HepG2 (cell line): ENCODE results near the gene MSRB3. TPM values are rescaled to one million over a fixed set of nuclear protein-coding genes. Genes with fewer than 3 reads are reported as not detected.

ENCODE experiments used
- ATF2 ChIP-seq: sonication (generic); formaldehyde crosslinking; IDR thresholded peaks from 2 replicates; pipeline ENCODE4 v1.4.0; 2020; ENCODE audit warnings: missing genetic modification reagents
- CREB3 ChIP-seq: sonication (generic); formaldehyde crosslinking; IDR thresholded peaks from 2 replicates; pipeline ENCODE4 v1.5.0; 2020; ENCODE audit warnings: missing genetic modification reagents
- ETV5 ChIP-seq: IDR thresholded peaks from 2 replicates; pipeline ENCODE4 v1.6.1; 2018; ENCODE audit warnings: missing biosample characterization, missing genetic modification reagents, inconsistent platforms, borderline replicate concordance
- FOXO4 ChIP-seq: sonication (generic); formaldehyde crosslinking; conservative IDR thresholded peaks from 2 replicates; pipeline ENCODE4 v1.8.1; 2023; ENCODE audit warnings: missing genetic modification reagents
- IRF2 ChIP-seq: IDR thresholded peaks from 2 replicates; pipeline ENCODE4 v1.6.1; 2018; ENCODE audit warnings: missing genetic modification reagents, missing compliant biosample characterization
- KAT7 ChIP-seq: IDR thresholded peaks from 2 replicates; pipeline ENCODE4 v1.6.1; 2018; ENCODE audit warnings: borderline replicate concordance, missing compliant biosample characterization
- MEIS2 ChIP-seq: sonication (generic); formaldehyde crosslinking; IDR thresholded peaks from 2 replicates; pipeline ENCODE4 v1.9.0; 2021; ENCODE audit warnings: mild to moderate bottlenecking, missing genetic modification reagents
- NCOA1 ChIP-seq: sonication (generic); formaldehyde crosslinking; IDR thresholded peaks from 2 replicates; pipeline ENCODE4 v1.9.0; 2021; ENCODE audit warnings: missing genetic modification reagents
- NCOA2 ChIP-seq: sonication (generic); formaldehyde crosslinking; IDR thresholded peaks from 2 replicates; pipeline ENCODE4 v1.8.0; 2022; ENCODE audit warnings: inconsistent platforms
- PAX8 ChIP-seq: sonication (generic); formaldehyde crosslinking; IDR thresholded peaks from 2 replicates; pipeline ENCODE4 v1.8.0; 2022; ENCODE audit warnings: mild to moderate bottlenecking, missing genetic modification reagents, borderline replicate concordance
- PITX1 ChIP-seq: sonication (generic); formaldehyde crosslinking; IDR thresholded peaks from 2 replicates; pipeline ENCODE4 v1.5.1; 2020; ENCODE audit warnings: mild to moderate bottlenecking, missing genetic modification reagents
- SMAD3 ChIP-seq: sonication (generic); formaldehyde crosslinking; IDR thresholded peaks from 2 replicates; pipeline ENCODE4 v1.4.0; 2020; ENCODE audit warnings: missing genetic modification reagents
- TFE3 ChIP-seq: IDR thresholded peaks from 2 replicates; pipeline ENCODE4 v1.6.1; 2016
- TMF1 ChIP-seq: sonication (generic); formaldehyde crosslinking; IDR thresholded peaks from 2 replicates; pipeline ENCODE4 v1.8.1; 2022; ENCODE audit warnings: low read depth, missing genetic modification reagents
- XRCC5 ChIP-seq: fragments of 200-400 bp; formaldehyde crosslinking; optimal IDR thresholded peaks from 2 replicates; pipeline ENCODE3; 2017; ENCODE audit warnings: mild to moderate bottlenecking, low read length
- ZBTB4 ChIP-seq: sonication (generic); formaldehyde crosslinking; IDR thresholded peaks from 2 replicates; pipeline ENCODE4 v1.4.0; 2020; ENCODE audit warnings: missing genetic modification reagents, mild to moderate bottlenecking, borderline replicate concordance
- ZNF235 ChIP-seq: sonication (generic); formaldehyde crosslinking; IDR thresholded peaks from 2 replicates; pipeline ENCODE4 v1.8.1; 2023; ENCODE audit warnings: mild to moderate bottlenecking, missing genetic modification reagents, borderline replicate concordance
- ZNF264 ChIP-seq: sonication (generic); formaldehyde crosslinking; IDR thresholded peaks from 2 replicates; pipeline ENCODE4 v1.4.0; 2020; ENCODE audit warnings: missing genetic modification reagents
- ZNF781 ChIP-seq: sonication (generic); formaldehyde crosslinking; IDR thresholded peaks from 2 replicates; pipeline ENCODE4 v1.5.1; 2020; ENCODE audit warnings: borderline replicate concordance, mild to moderate bottlenecking, missing genetic modification reagents; ENCODE audit errors: not compliant biosample characterization
- ZSCAN5A ChIP-seq: sonication (generic); formaldehyde crosslinking; IDR thresholded peaks from 2 replicates; pipeline ENCODE4 v1.8.0; 2022; ENCODE audit warnings: mild to moderate bottlenecking, missing genetic modification reagents, borderline replicate concordance
- polyA plus RNA-seq, 8 experiments: library from polyadenylated mRNA; depleted of rRNA in 3 of 8; stranded (reverse) in 7 of 8; unstranded in 1 of 8; fragments of >200 nt; fragmentation: Illumina TruSeq in 4 of 8; extraction: Trizol in 4 of 8; gene quantifications; 2 replicates each; pipeline versions ENCODE4 v1.2.1 to v1.2.3, GENCODE V29; 2011 to 2016; ENCODE audit warnings: low read depth in 4 of 8, missing spikeins in 1 of 8, mixed read lengths in 1 of 8; ENCODE audit not compliant: insufficient read depth in 1 of 8
- total RNA-seq, 5 experiments: library from RNA; depleted of rRNA; stranded (reverse); fragments of >200 nt; fragmentation: Illumina TruSeq; extraction: Trizol; gene quantifications; 2 replicates each; pipeline ENCODE4 v1.2.3, GENCODE V29; 2016; ENCODE audit warnings: low read depth in 1 of 5

MSRB3 gene
- total and polyA plus RNA-seq, 2 of the 13 experiments (the other 11 are each of a cell fraction or from before 2014, with no cell fraction given) = 1.5 to 1.9 TPM

GRCh38 chr12:65510584-65511050 lies 232.1 kb downstream of the MSRB3 start (continued):
- TF ChIP-seq TFE3 (CRISPR knock-in tag) = 0 out of 2 replicates have a peak, but pooled peaks have one; percentile 34
- TF ChIP-seq MEIS2 = peak; percentile 53; the same call in 1 of the 2 replicates
- no peak for TF ChIP-seq ZNF235 (CRISPR knock-in tag)
- peak; percentile 56 for TF ChIP-seq XRCC5
- no peak for TF ChIP-seq PAX8 (CRISPR knock-in tag)
- TF ChIP-seq KAT7 (CRISPR knock-in tag) = no peak
- 0 out of 2 replicates have a peak, but pooled peaks have one; percentile 50 for TF ChIP-seq SMAD3 (CRISPR knock-in tag)
- 0 out of 2 replicates have a peak, but pooled peaks have one; percentile 49 for TF ChIP-seq IRF2 (CRISPR knock-in tag)
- peak; percentile 76; the same call in 1 of the 2 replicates for TF ChIP-seq ZSCAN5A (CRISPR knock-in tag)
- TF ChIP-seq ZNF264 (CRISPR knock-in tag) = peak; percentile 75; the same call in 1 of the 2 replicates
- no peak for TF ChIP-seq TMF1 (CRISPR knock-in tag)
- 0 out of 2 replicates have a peak, but pooled peaks have one; percentile 51 for TF ChIP-seq CREB3 (CRISPR knock-in tag)
- TF ChIP-seq ETV5 (CRISPR knock-in tag) = no peak
- TF ChIP-seq PITX1 (CRISPR knock-in tag) = peak; percentile 53; the same call in 1 of the 2 replicates
- no peak for TF ChIP-seq ZBTB4 (CRISPR knock-in tag)
- no peak for TF ChIP-seq ZNF781 (CRISPR knock-in tag)
- peak; percentile 45; the same call in 1 of the 2 replicates for TF ChIP-seq NCOA2 (CRISPR knock-in tag)
- TF ChIP-seq NCOA1 (CRISPR knock-in tag) = no peak
- 0 out of 2 replicates have a peak, but pooled peaks have one; percentile 15 for TF ChIP-seq ATF2
- TF ChIP-seq FOXO4 (CRISPR knock-in tag) = 0 out of 2 replicates have a peak, but pooled peaks have one; percentile 17
